NCI-H510A treated with DMSO at 0.1 percent for 48 hours (cell line): Measurements from ENCODE around the gene CLPTM1L.
"Not testable (repeated sequence)": the region's sequence is repeated elsewhere in the genome, so short reads cannot be mapped to it uniquely, and the experiment has no call there.

Experiments
- DNase-seq: peaks from one replicate; lab custom pipeline; 2025; lab: John Stamatoyannopoulos, UW

CLPTM1L gene

DNA sequence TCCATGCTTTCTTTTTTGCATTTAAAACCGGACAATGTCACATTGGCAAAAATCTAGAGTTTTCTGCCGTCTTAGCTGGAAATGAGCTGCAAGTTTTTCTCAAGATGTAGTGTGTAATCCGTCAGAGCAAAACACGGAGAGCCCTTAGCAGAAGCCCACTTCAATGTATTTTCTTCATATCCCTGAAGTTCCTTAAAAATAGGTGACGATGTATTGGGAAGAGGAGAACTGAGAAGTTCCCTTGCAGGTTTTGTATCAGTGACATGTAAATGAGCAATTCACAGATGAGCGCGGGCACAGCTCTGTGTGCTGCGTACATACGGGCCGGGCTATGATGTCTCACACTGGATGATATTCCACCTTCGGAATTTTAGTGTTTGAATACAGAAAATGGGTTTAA, 14.8 kb upstream of the CLPTM1L start:
- DNase-seq, result no peak

- DNase-seq, result no peak
These were observed 14.2 kb upstream of the CLPTM1L start for GRCh38 chr5:1359031-1359645.

GRCh38 chr5:1358726-1359025, 13.8 kb upstream of the CLPTM1L start:
- DNase-seq, result no peak

GRCh38 chr5:1357946-1358725, 13.2 kb upstream of the CLPTM1L start:
- no peak for DNase-seq

GRCh38 chr5:1356873-1357787, 12.2 kb upstream of the CLPTM1L start:
- DNase-seq, result no peak

DNA sequence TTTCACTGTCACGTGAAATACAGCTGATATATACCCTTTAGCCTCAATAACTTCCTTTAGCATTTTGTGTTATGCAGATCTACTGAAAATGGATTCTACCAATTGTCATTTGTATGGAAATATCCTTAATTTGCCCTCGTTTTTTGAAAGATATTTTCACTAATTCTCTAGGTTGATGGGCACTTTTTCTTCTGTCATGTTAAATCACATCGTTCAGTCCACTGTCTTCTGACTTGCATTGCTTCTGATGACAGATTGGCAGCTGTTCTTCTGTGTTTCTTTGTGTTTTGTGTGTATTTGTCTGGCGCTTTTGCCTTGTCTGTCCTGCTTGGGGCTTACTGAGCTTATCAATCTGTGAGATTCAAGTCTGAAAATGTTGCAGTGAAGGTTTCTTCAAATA, 9.7 kb upstream of the CLPTM1L start:
- DNase-seq, result no peak

GRCh38 chr5:1352231-1353219, 7.6 kb upstream of the CLPTM1L start:
- DNase-seq, result no peak

DNA sequence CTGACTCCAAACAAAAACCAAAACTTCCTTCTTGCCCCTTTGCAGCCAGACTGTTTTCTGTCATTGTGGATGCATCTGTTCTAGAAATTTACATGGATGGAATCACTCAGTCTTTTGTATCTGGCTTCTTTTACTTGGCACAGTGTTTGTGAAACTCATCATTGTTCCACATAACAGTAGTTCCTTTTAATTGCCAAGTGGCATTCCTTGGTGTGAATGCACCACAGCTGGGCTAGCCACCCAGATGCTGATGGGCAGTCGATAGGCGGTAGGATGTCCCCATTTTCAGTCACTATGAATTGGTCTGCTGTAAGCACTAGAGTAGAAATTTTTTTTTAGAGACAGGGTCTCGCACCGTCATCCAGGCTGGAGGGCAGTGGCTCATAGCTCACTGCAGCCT, 6.3 kb upstream of the CLPTM1L start:
- DNase-seq, result no peak

- DNase-seq, result no peak
These were observed 4.3 kb upstream of the CLPTM1L start for GRCh38 chr5:1349246-1349645.

DNA sequence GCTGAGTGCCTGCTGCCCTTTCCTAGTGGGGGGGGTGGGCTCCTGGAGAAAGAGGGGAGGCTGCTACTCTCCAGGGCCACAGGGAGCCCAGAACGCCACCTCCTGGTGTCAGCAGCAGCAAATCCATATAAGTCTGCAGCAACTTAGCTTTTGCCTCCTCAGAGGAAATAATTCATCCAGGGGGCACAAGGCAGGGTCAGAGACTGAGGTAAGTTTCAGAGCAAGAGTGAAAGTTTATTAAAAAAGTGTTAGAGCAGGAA, 4.0 kb upstream of the CLPTM1L start:
- DNase-seq, result no peak

DNA sequence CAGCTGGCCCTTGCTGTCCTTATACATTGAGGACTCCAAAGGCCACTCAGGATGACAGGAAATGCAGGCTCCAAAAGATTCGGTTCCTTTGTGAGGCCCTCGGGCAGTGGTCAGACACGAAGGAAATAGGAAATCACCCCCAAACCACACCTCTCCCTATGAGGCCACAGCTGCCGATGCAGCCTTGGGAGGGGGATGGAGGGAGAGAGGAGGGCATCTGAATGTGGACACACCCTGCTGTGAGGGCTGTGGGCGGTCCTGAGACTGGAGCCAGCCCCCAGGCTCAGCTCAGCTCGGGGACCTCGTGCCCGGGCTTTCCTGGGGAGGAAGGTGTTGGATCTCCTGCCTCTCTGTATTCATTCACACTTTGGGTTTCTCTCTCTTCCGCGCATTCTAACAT, 2.7 kb upstream of the CLPTM1L start:
- no peak for DNase-seq

DNA sequence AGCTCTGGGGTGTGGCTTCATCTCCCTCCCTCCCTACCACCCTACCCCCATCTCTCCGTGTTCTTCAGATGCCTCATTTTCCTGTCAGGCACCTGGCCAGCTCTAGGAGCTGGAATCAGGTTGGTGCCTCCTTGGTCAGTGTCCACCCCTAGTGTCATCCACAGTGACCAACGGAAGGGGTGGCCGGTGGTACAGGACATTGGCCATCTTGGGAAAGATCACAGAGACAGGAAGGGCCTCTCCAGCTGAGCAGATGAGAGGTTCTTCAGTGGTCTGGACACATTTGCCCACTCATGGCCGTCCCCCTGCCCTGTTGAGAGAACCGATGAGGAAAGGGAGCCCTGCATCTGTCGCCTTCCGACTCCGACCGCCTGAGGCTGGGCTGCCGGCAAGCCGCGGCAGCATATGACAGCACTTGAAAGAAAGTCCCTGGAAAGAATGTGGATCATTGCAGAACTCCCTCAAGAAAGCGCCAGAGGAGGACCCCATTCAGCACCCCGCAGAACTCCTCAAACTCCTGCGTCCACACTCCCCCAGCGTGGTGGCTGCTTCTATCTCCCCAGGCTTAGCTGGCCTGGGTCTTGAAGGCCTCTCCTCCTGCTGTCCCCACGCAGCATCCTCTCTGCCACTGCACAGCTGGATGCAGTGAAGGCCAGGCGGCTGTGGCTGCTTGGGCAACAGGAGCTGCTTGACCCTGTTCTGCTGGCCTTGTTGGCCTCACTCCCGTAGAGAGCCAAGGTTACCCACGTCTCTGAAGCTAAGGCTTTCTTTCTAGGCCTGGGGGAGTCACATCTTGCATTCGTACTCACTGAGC, 1.9 kb upstream of the CLPTM1L start:
- no peak for DNase-seq

DNA sequence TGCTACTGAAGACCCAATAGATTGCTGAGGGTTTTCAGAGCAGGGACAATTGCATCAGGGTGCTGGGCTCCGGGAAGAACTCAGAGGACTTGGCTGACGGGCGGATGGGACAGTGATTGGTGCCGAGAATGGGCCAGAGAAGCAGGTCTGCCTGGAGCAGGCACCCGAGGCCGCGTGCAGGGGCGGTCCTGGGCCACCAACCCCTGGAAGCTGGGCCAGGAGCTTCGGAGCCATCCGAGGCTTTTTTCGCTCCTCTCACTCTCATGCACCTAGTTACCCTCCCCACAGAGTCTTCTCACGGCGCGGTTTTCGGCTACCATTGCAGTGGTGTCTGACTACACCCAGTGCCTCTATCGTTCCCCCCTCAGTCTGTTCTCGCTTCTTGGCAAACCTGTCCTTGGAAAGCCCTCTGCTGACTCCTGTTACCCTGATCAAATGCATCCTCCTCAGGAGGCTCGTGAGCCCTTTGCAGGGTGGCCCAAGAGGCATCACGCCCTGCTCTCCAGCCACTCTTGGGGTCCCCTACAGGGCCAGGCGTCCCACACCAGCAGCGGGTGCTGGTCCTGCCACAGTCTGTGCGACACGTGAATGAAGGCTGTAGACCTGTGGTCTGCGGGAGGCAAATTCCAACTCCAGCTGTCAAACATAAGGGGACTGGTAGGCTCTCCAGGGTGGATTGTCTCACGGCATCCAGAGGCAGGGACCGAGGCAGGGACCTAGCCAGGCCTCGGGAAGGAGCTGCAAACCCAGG, 1.2 kb upstream of the CLPTM1L start:
- no peak for DNase-seq

GRCh38 chr5:1343931-1344901, 683 bp downstream of the CLPTM1L start:
- DNase-seq, result no peak

DNA sequence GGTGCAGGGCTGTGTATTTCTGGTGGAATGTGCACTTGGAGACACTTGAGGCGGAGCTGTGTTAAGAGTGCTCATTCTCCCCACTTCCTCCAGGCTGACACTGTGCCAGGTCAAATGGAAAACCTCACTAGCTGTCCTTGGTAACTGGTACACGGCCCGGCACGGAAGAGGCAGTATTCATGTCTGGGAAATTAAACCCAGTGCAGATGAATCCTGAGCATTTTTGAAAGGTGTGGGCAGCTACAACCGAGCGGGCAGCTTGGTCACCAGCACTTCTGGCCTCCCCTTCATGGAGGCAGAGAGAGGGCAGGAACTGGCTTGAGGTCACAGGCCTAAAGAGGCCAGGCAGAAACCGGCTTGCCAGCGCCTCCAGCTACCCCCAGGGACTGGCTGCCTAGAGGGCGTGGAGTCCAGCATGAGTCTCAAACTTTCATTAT, 1.6 kb downstream of the CLPTM1L start:
- DNase-seq, result no peak

GRCh38 chr5:1342711-1343110, 2.2 kb downstream of the CLPTM1L start:
- not testable (repeated sequence) for DNase-seq

GRCh38 chr5:1342268-1342667, 2.6 kb downstream of the CLPTM1L start:
- DNase-seq, result no peak

- no peak for DNase-seq
These were observed 3.0 kb downstream of the CLPTM1L start for GRCh38 chr5:1341863-1342262.

- not testable (repeated sequence) for DNase-seq
These were observed 5.1 kb downstream of the CLPTM1L start for GRCh38 chr5:1339818-1340210.
